Glutamatergic neuron (in vitro differentiated cells): ENCODE data around the gene PIP5KL1. TPM values are rescaled to one million over a fixed set of nuclear protein-coding genes. Genes with fewer than 3 reads are reported as not detected.

Experiments used
- DNase-seq: peaks from one replicate; pipeline ENCODE4 v3.0.0; 2022
- H3K27ac Mint-ChIP-seq: one replicate; pipeline ENCODE4 v1.8.0; 2020; ENCODE audit warnings: mild to moderate bottlenecking, mixed read lengths, inconsistent platforms; ENCODE audit not compliant: unreplicated experiment
- H3K27me3 Mint-ChIP-seq: one replicate; pipeline ENCODE4 v1.8.0; 2020; ENCODE audit warnings: mild to moderate bottlenecking, moderate library complexity, mixed read lengths, inconsistent platforms; ENCODE audit not compliant: unreplicated experiment
- H3K36me3 Mint-ChIP-seq: one replicate; pipeline ENCODE4 v1.8.0; 2020; ENCODE audit warnings: mild to moderate bottlenecking, mixed read lengths, inconsistent platforms; ENCODE audit not compliant: unreplicated experiment
- H3K4me1 Mint-ChIP-seq: one replicate; pipeline ENCODE4 v1.8.0; 2020; ENCODE audit warnings: mild to moderate bottlenecking, low read depth, mixed read lengths, inconsistent platforms; ENCODE audit not compliant: unreplicated experiment
- H3K4me3 Mint-ChIP-seq: one replicate; pipeline ENCODE4 v1.8.0; 2020; ENCODE audit warnings: mild to moderate bottlenecking, mixed read lengths, inconsistent platforms; ENCODE audit not compliant: unreplicated experiment
- H3K9me3 Mint-ChIP-seq: one replicate; pipeline ENCODE4 v1.8.0; 2020; ENCODE audit warnings: mild to moderate bottlenecking, moderate library complexity, mixed read lengths, inconsistent platforms; ENCODE audit not compliant: unreplicated experiment
- CTCF ChIP-seq: fragments of 200-600 bp; sonication (generic); IDR thresholded peaks from one replicate; pipeline ENCODE4 v1.5.0; 2021; ENCODE audit not compliant: partially characterized antibody, unreplicated experiment
- total RNA-seq: library from RNA; stranded (reverse); fragmentation: NEBNext Ultra II Directional; extraction: Animal tissue kit (Norgen Biotek cat#: 25700); gene quantifications from one replicate; pipeline ENCODE4 v1.2.1, GENCODE V29; 2021; ENCODE audit not compliant: unreplicated experiment

PIP5KL1 gene
- total RNA-seq, 1 donor from 2014 or later, result 11.9 TPM

GRCh38 chr9:127925959-127926905 is 4.3 kb downstream of the PIP5KL1 start:
- Mint-ChIP-seq H3K4me1 (peaks cover 7% of the 10 kb centered on the region), H3K36me3 (no peaks in the 10 kb centered on the region), H3K27me3 (peaks cover 7% of the 10 kb centered on the region), H3K4me3 (no peak overlapping the region), H3K27ac (no peak overlapping the region), H3K9me3 (peaks cover 7% of the 10 kb centered on the region)
- no peak for TF ChIP-seq CTCF
- no peak for DNase-seq

GRCh38 chr9:127924736-127925444 is 5.7 kb downstream of the PIP5KL1 start:
- no peak overlapping the region for H3K27ac Mint-ChIP-seq
- H3K36me3 Mint-ChIP-seq, result no peaks in the 10 kb centered on the region
- TF ChIP-seq CTCF, result no peak
- DNase-seq, result no peak
- H3K4me1 Mint-ChIP-seq, result peaks cover 6% of the 10 kb centered on the region
- no peak overlapping the region for H3K4me3 Mint-ChIP-seq
- peaks cover 7% of the 10 kb centered on the region for H3K9me3 Mint-ChIP-seq
- peaks cover 10% of the 10 kb centered on the region for H3K27me3 Mint-ChIP-seq

- Mint-ChIP-seq H3K4me3 (no peak overlapping the region), H3K27me3 (peaks cover 10% of the 10 kb centered on the region), H3K36me3 (no peaks in the 10 kb centered on the region), H3K4me1 (peaks cover 5% of the 10 kb centered on the region), H3K27ac (no peak overlapping the region), H3K9me3 (peaks cover 10% of the 10 kb centered on the region)
- no peak for TF ChIP-seq CTCF
- no peak for DNase-seq
Measured at GRCh38 chr9:127923771-127924170, 6.8 kb downstream of the PIP5KL1 start.

DNA sequence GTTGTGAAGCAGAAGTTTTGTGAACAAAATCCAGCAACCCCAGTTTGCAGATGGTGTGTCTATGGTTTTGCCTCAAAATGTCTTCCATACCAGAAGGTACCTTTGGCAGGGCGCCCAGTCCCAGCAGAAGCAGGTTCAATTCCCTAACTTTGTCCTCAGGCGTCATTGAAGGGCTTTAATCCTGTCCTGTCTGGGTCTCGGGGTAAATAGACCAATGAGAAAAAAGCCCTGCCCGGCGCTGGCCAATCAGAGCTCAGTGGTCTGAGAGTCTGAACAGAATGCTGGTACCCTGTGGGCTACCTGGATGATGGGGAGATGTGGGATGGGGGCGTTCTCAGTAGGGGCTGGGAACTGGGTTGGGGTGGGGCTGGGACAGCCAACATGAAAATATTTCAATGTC is 7.5 kb downstream of the PIP5KL1 start:
- H3K4me3 Mint-ChIP-seq, result no peak overlapping the region
- TF ChIP-seq CTCF, result no peak
- no peak for DNase-seq
- peaks cover 9% of the 10 kb centered on the region for H3K27me3 Mint-ChIP-seq
- peaks cover 3% of the 10 kb centered on the region for H3K4me1 Mint-ChIP-seq
- H3K9me3 Mint-ChIP-seq, result peaks cover 10% of the 10 kb centered on the region
- no peak overlapping the region for H3K27ac Mint-ChIP-seq
- no peaks in the 10 kb centered on the region for H3K36me3 Mint-ChIP-seq
